Activated CD4-positive, alpha-beta T cell treated with anti-CD3 and anti-CD28 coated beads for 36 hours (primary cell): ENCODE results near the gene UBE2S. TPM values are rescaled to one million over a fixed set of nuclear protein-coding genes. Genes with fewer than 3 reads are reported as not detected.
A peak's percentile ranks its signal among the peaks of the same experiment; 100 is the strongest.

Source experiments
- ATAC-seq: fragments of 200-7000 bp; cut with Tn5 transposase; one replicate; pipeline ENCODE4 v1.10.0; 2021; ENCODE audit warnings: mild to moderate bottlenecking, moderate library complexity
- CTCF ChIA-PET: fragments of 350-600 bp; sonication (Branson Sonifier 250); formaldehyde crosslinking; loops from one replicate; lab custom pipeline; 2021; ENCODE audit warnings: antibody characterized with exemption; lab: Charles Lee
- POLR2A ChIA-PET: fragments of 350-600 bp; sonication (Branson Sonifier 250); formaldehyde crosslinking; loops from one replicate; lab custom pipeline; 2021; ENCODE audit warnings: antibody characterized with exemption, inconsistent platforms; lab: Charles Lee
- DNase-seq: peaks from one replicate; pipeline ENCODE4 v3.0.0-alpha.2; 2020
- H3K27ac Mint-ChIP-seq: one replicate; pipeline ENCODE4 v1.8.0; 2021; ENCODE audit warnings: mixed read lengths
- H3K27me3 Mint-ChIP-seq: one replicate; pipeline ENCODE4 v1.8.0; 2021; ENCODE audit warnings: mixed read lengths
- H3K36me3 Mint-ChIP-seq: one replicate; pipeline ENCODE4 v1.8.0; 2021; ENCODE audit warnings: low read depth, mixed read lengths
- H3K4me1 Mint-ChIP-seq: one replicate; pipeline ENCODE4 v1.8.0; 2021; ENCODE audit warnings: mixed read lengths
- H3K4me3 Mint-ChIP-seq: one replicate; pipeline ENCODE4 v1.8.0; 2021; ENCODE audit warnings: mild to moderate bottlenecking, moderate library complexity, mixed read lengths
- H3K9me3 Mint-ChIP-seq: one replicate; pipeline ENCODE4 v1.8.0; 2021; ENCODE audit warnings: low read depth, mixed read lengths
- intact Hi-C, 2 experiments: fragments of 100-400 bp; cut with DNase I in 1 of 2; cut with micrococcal nuclease in 1 of 2; formaldehyde crosslinking; loops; one replicate each; pipeline versions ENCODE4 v1.14.2 to v1.15.1; 2022 to 2024; cut with DNase I, micrococcal nuclease
- total RNA-seq, 2 experiments: library from RNA; stranded (reverse); gene quantifications; one replicate each; pipeline ENCODE4 v1.2.3, GENCODE V29; 2021

UBE2S gene
- total RNA-seq, 2 experiments from 2014 or later, result 228 to 342 TPM

DNA sequence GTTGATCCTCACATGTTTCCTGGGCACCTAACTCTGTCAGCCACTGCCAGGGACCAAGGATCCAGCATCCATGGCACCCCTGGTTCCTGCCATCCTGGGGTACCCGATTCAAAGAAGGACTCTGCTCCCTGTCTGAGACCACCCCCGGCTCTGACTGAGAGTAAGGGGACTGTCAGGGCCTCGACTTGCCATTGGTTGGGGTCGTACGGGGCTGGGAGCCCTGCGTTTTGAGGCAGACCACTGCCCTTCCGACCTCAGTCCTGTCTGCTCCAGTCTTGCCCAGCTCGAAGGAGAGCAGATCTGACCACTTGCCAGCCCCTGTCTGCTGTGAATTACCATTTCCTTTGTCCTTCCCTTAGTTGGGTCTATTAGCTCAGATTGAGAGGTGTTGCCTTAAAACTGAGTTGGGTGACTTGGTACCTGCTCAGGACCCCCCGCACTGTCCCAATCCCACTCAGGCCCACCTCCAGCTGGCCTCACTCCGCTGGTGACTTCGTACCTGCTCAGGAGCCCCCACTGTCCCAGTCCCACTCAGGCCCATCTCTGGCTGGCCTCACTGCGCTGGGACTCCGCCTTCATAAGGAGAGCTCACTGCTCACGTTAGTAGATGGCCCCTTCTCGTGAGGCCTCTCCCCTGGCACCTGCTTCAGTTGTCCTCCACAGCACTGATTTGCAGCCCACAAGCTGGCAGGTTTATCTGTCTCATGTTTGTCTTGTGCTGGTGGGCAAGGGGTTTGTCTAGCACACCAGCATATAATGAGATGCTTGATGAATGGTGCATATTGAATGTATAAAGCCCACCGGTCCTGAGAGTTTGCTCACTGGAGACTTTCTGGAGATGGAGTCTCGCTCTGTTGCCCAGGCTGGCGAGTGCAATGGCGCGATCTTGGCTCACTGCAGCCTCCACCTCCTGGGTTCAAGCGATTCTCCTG, 17.9 kb downstream of the UBE2S start:
- H3K27me3 Mint-ChIP-seq, result no peaks in the 10 kb centered on the region
- H3K4me1 Mint-ChIP-seq, result peaks cover 32% of the 10 kb centered on the region
- ATAC-seq, result no peak
- H3K27ac Mint-ChIP-seq, result peak overlapping the region; percentile 51
- H3K9me3 Mint-ChIP-seq, result no peaks in the 10 kb centered on the region
- CTCF ChIA-PET, result interaction anchor here (0.6 to 1.7 kb wide), 2 partner anchors 15 to 89 kb away, joined by 3 read pairs; no protein-coding TSS in a partner anchor
- DNase-seq, result no peak
- peaks cover 50% of the 10 kb centered on the region for H3K36me3 Mint-ChIP-seq
- H3K4me3 Mint-ChIP-seq, result peak overlapping the region; percentile 48
- POLR2A ChIA-PET, result interaction anchor here (0.6 to 4.0 kb wide), 7 partner anchors 11 to 874 kb away, joined by 3 to 41 read pairs (median 3); partner anchors contain the start of genes KMT5C and UBE2S
- intact Hi-C loops, result loop anchor here (5.0 to 10.0 kb wide), 2 partner anchors 87 to 735 kb away; partner anchors contain the start of gene ZNF787 (in 1 of the 2)

DNA sequence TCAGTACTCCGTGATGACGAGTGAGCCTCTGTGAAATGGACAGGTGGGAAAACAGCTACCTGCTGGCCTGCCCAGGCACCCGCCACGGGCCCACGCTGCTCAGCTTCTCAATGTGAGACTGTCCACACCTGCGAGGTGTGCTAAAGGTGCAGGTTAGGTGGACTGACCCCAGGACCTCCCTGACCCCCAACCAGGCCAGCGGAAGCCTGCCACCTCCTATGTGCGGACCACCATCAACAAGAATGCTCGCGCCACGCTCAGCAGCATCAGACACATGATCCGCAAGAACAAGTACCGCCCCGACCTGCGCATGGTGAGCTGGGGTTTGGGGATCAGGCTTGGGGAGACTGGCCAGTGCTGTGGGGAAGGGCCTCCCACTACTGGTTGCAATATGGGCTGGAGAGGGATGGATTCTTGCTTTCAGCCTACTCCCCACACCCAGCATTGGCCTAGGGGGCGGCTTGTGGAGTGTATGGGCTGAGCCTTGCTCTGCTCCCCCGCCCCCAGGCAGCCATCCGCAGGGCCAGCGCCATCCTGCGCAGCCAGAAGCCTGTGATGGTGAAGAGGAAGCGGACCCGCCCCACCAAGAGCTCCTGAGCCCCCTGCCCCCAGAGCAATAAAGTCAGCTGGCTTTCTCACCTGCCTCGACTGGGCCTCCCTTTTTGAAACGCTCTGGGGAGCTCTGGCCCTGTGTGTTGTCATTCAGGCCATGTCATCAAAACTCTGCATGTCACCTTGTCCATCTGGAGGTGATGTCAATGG, 19.7 kb downstream of the UBE2S start:
- H3K27me3 Mint-ChIP-seq, result no peaks in the 10 kb centered on the region
- no peak for ATAC-seq
- peaks cover 39% of the 10 kb centered on the region for H3K4me1 Mint-ChIP-seq
- intact Hi-C loops, result loop anchor here (5.0 to 10.0 kb wide), 2 partner anchors 86 to 737 kb away; partner anchors contain the start of gene ZNF787 (in 1 of the 2)
- no peaks in the 10 kb centered on the region for H3K9me3 Mint-ChIP-seq
- H3K27ac Mint-ChIP-seq, result peak overlapping the region; percentile 98
- no peak for DNase-seq
- H3K36me3 Mint-ChIP-seq, result peaks cover 50% of the 10 kb centered on the region
- ChIA-PET POLR2A (interaction anchor here (0.6 to 4.0 kb wide), 3 partner anchors 18 to 322 kb away, joined by 3 to 41 read pairs (median 4); partner anchors contain the start of gene UBE2S), CTCF (no interaction called here)
- peak overlapping the region; percentile 89 for H3K4me3 Mint-ChIP-seq

DNA sequence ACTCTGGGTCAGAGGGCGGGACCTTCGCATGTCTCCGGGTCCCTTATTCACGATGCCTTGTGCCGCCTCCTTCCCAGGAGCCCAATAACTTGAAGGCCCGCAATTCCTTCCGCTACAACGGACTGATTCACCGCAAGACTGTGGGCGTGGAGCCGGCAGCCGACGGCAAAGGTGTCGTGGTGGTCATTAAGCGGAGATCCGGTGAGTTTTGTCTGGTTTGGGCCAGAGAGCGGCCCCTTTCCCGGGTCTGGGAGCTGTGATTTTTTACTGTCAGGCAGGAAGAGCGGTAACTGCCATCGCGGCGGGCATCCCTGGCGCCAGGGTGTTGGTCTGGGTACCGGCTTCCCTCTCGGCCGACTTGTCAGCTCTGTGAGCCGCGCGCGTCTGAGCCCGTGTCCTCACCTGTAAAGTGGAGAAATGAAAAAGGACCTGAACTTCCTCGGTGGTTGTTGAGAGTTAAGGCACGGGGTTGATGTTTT, 21.1 kb downstream of the UBE2S start:
- Mint-ChIP-seq H3K9me3 (no peaks in the 10 kb centered on the region), H3K27ac (peak overlapping the region; percentile 98), H3K36me3 (peaks cover 59% of the 10 kb centered on the region), H3K4me1 (peaks cover 49% of the 10 kb centered on the region), H3K27me3 (no peaks in the 10 kb centered on the region), H3K4me3 (peak overlapping the region; percentile 89)
- ChIA-PET POLR2A (interaction anchor here (0.6 to 0.7 kb wide), 3 partner anchors 48 to 213 kb away, joined by 3 read pairs; partner anchors contain the start of gene ZNF524), CTCF (interaction anchor here (1.1 kb wide), 1 partner anchor 132 kb away, joined by 3 read pairs; no protein-coding TSS in a partner anchor)
- intact Hi-C loops, result loop anchor here (5.0 to 10.0 kb wide), 2 partner anchors 84 to 738 kb away; partner anchors contain the start of gene ZNF787 (in 1 of the 2)
- ATAC-seq (no peak), DNase-seq (peak; percentile 59)

DNA sequence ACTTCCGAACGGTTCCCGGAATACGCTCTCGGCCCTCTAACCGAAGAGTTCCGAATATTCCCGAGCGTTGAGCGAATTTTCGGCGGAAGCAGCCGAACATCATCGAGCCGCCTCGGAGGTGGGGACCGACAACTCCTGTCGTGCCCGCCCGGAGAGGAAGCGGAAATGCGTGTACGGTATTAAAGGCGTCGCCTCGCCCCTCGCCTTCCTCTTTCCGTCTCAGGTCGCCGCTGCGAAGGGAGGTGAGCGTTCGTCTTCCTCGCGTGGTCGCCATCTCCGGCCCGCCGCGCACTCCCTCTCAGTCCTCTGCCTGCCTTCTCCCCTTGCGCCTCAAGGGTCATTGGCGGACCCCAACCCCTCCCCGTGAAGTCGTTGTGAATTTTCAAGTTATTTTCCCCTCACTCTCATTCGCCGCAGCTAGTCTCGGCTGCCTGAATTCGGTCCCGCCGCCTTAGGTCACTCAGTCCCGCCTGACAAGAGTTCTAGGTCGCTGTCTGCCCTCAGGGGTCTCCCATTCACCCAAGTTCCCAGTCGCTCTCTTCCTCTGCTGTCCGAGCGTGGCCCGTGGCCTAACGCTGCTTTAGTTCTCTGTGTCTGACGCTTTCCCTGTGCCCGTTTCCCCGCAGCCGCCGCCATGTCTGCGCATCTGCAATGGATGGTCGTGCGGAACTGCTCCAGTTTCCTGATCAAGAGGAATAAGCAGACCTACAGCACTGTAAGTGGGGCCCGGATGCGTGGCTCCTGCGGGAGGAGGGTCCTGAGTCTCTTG, 21.7 kb downstream of the UBE2S start, which contains the start of gene RPL28:
TSS of gene RPL28 (plus strand) at position 209 of the 769 bp plus-strand sequence. CDS start at position 635, 426 bp downstream.
- Mint-ChIP-seq H3K4me3 (peak within 1 kb of the TSS; percentile 89), H3K4me1 (peaks cover 51% of the 10 kb centered on the region), H3K36me3 (peaks cover 61% of the 10 kb centered on the region), H3K27me3 (no peaks in the 10 kb centered on the region), H3K27ac (peak within 1 kb of the TSS; percentile 98), H3K9me3 (no peaks in the 10 kb centered on the region)
- intact Hi-C loops, result loop anchor here (1.0 to 10.0 kb wide), 18 partner anchors 22 to 1195 kb away; partner anchors contain the start of genes KMT5C (in 2 of the 2), EPN1 (in 1 of the 2), FIZ1 (in 1 of the 2) and HSPBP1 (in 1 of the 2)
- DNase-seq, result peak; percentile 98
- ChIA-PET POLR2A (interaction anchor here (0.6 to 0.7 kb wide), 2 partner anchors 150 to 214 kb away, joined by 3 read pairs; partner anchors contain the start of gene ZNF524), CTCF (no interaction called here)
- peak; percentile 85 for ATAC-seq

- Mint-ChIP-seq H3K4me1 (peaks cover 50% of the 10 kb centered on the region), H3K27ac (peak overlapping the region; percentile 98), H3K36me3 (peaks cover 56% of the 10 kb centered on the region), H3K9me3 (no peaks in the 10 kb centered on the region), H3K4me3 (peak overlapping the region; percentile 89), H3K27me3 (no peaks in the 10 kb centered on the region)
- ChIA-PET CTCF (interaction anchor here (0.6 to 1.7 kb wide), 8 partner anchors 13 to 269 kb away, joined by 3 to 10 read pairs (median 4); partner anchors contain the start of gene KMT5C), POLR2A (interaction anchor here (1.0 to 3.1 kb wide), 4 partner anchors 22 to 130 kb away, joined by 3 to 19 read pairs (median 8); partner anchors contain the start of genes KMT5C, PPP6R1 and UBE2S)
- DNase-seq, result peak; percentile 98
- peak; percentile 86 for ATAC-seq
- intact Hi-C loops, result loop anchor here (1.0 to 10.0 kb wide), 19 partner anchors 23 to 1194 kb away; partner anchors contain the start of genes KMT5C (in 2 of the 2), EPN1 (in 1 of the 2), FIZ1 (in 1 of the 2) and HSPBP1 (in 1 of the 2)
These were observed 22.5 kb downstream of the UBE2S start for GRCh38 chr19:55384920-55385723.

- ATAC-seq (no peak), DNase-seq (peak; percentile 67)
- no peaks in the 10 kb centered on the region for H3K27me3 Mint-ChIP-seq
- H3K36me3 Mint-ChIP-seq, result peaks cover 51% of the 10 kb centered on the region
- peaks cover 42% of the 10 kb centered on the region for H3K4me1 Mint-ChIP-seq
- ChIA-PET CTCF (interaction anchor here (0.6 to 1.7 kb wide), 9 partner anchors 13 to 270 kb away, joined by 3 to 10 read pairs (median 3); partner anchors contain the start of gene KMT5C), POLR2A (interaction anchor here (0.8 to 3.1 kb wide), 8 partner anchors 9 to 270 kb away, joined by 3 to 19 read pairs (median 4); partner anchors contain the start of genes ISOC2, KMT5C, PPP6R1 and U2AF2)
- peak within 1 kb of the TSS; percentile 98 for H3K27ac Mint-ChIP-seq
- intact Hi-C loops, result loop anchor here (1.0 to 10.0 kb wide), 5 partner anchors 130 to 1194 kb away; partner anchors contain the start of genes PPP1R12C (in 1 of the 2), TSEN34 (in 1 of the 2) and ZNF787 (in 1 of the 2)
- no peaks in the 10 kb centered on the region for H3K9me3 Mint-ChIP-seq
- H3K4me3 Mint-ChIP-seq, result peak within 1 kb of the TSS; percentile 89
These were observed 23.3 kb downstream of the UBE2S start, which contains the start of gene TMEM238 for GRCh38 chr19:55384131-55384919. TSS of gene TMEM238 (minus strand) at chr19:55384292. CDS start at chr19:55384259, 33 bp downstream.

DNA sequence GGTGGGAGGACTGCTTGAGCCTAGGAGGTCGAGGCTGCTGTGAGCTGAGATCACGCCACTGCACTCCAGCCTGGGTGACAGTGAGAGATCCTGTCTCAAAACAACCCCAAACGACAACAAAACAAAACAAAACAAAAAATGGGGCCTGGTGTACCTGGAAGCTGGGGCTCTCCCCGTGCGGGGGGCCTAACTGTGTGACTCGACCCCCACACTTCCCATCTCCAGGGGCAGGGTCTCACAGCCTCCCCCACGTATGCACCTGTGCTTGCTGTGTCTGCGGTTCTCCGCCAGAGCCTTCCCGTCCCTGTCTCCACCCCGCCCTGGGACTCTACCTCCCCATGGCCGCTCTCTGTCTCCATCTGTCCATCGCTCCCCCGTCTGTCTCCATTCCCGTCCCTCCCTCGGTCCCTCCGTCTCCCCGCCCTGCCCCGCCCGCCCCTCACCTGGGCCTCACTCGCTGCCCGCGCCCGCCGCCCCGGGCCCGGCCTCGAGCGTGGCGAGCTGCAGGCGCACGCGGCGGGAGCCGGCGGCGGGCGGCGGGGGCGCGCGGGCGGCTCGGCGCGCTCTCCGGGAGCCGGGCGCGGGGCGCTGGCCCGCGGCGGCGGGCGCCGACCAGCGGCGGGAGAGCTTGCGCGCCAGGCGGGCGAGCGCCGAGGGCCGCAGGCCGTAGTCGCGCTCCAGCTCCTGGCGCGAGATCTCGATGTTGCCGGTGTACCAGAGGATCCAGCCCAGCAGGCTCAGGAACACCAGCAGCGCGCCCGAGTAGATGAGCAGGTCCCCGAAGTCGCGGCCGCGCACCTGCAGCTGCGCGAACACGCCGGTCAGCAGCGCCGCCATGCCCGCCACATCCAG, 24.1 kb downstream of the UBE2S start:
- Mint-ChIP-seq H3K27me3 (no peaks in the 10 kb centered on the region), H3K27ac (peak overlapping the region; percentile 94), H3K4me1 (peaks cover 35% of the 10 kb centered on the region), H3K4me3 (peak overlapping the region; percentile 85), H3K36me3 (peaks cover 43% of the 10 kb centered on the region), H3K9me3 (no peaks in the 10 kb centered on the region)
- ChIA-PET POLR2A (interaction anchor here (0.8 to 3.1 kb wide), 8 partner anchors 10 to 271 kb away, joined by 3 to 19 read pairs (median 4); partner anchors contain the start of genes ISOC2, KMT5C, PPP6R1 and U2AF2), CTCF (interaction anchor here (0.6 to 1.7 kb wide), 6 partner anchors 22 to 271 kb away, joined by 3 to 10 read pairs (median 4); partner anchors contain the start of gene KMT5C)
- ATAC-seq (peak; percentile 4), DNase-seq (peak; percentile 79)
- intact Hi-C loops, result loop anchor here (1.0 to 10.0 kb wide), 6 partner anchors 120 to 1193 kb away; partner anchors contain the start of genes PPP1R12C (in 1 of the 2), TSEN34 (in 1 of the 2) and ZNF787 (in 1 of the 2)
